Mammary microvascular endothelial cell (primary cell): ENCODE data around the gene BAK1. TPM values are rescaled to one million over a fixed set of nuclear protein-coding genes. Genes with fewer than 3 reads are reported as not detected.

Experiments
- total RNA-seq: library from RNA; depleted of rRNA; stranded (reverse); fragments of >200 nt; gene quantifications from 2 replicates; pipeline ENCODE4 v1.2.3, GENCODE V29; 2015

Gene BAK1
- total RNA-seq: 30.8 and 31.8 TPM in 2 replicates

GRCh38 chr6:33579828-33580714, at the start of gene BAK1:
BAK1 (minus strand) TSS chr6:33580276; CDS start chr6:33577604, 2,672 bp downstream.

GRCh38 chr6:33620856-33621710, 41.0 kb upstream of the BAK1 start, which contains the start of gene ITPR3:
ITPR3 (plus strand) TSS chr6:33621322; CDS start chr6:33621603, 281 bp downstream.

Other genes starting within 250 kb of the BAK1 start
- 41.9 and 45.2 TPM in 2 replicates for gene KIFC1, start 188.5 kb downstream of the BAK1 start, total RNA-seq
- 17.9 and 24.2 TPM in 2 replicates for gene PHF1, start 169.3 kb downstream of the BAK1 start, total RNA-seq
- gene CUTA, start 162.2 kb downstream of the BAK1 start, total RNA-seq: 151 and 168 TPM in 2 replicates
- 1.4 and 2.7 TPM in 2 replicates for gene SYNGAP1, start 160.2 kb downstream of the BAK1 start, total RNA-seq
- gene ZBTB9, start 125.7 kb downstream of the BAK1 start, total RNA-seq: 4.1 and 4.9 TPM in 2 replicates
- gene ITPR3, start 41.0 kb upstream of the BAK1 start, total RNA-seq: 82.5 and 94.1 TPM in 2 replicates
- 30.0 and 41.0 TPM in 2 replicates for gene UQCC2, start 131.4 kb upstream of the BAK1 start, total RNA-seq
- gene IP6K3, start 166.6 kb upstream of the BAK1 start, total RNA-seq: not detected in 2 replicates
- gene LEMD2, start 208.9 kb upstream of the BAK1 start, total RNA-seq: 35.8 and 38.4 TPM in 2 replicates
- gene MLN, start 223.7 kb upstream of the BAK1 start, total RNA-seq: not detected in 2 replicates